Nucleus accumbens (tissue), 56 donors: ENCODE results near the gene HAUS8.

Experiments used
- DNase-seq, 56 donors: peaks; one replicate each; lab custom pipeline; 2025; lab: John Stamatoyannopoulos, UW

The HAUS8 gene

DNA sequence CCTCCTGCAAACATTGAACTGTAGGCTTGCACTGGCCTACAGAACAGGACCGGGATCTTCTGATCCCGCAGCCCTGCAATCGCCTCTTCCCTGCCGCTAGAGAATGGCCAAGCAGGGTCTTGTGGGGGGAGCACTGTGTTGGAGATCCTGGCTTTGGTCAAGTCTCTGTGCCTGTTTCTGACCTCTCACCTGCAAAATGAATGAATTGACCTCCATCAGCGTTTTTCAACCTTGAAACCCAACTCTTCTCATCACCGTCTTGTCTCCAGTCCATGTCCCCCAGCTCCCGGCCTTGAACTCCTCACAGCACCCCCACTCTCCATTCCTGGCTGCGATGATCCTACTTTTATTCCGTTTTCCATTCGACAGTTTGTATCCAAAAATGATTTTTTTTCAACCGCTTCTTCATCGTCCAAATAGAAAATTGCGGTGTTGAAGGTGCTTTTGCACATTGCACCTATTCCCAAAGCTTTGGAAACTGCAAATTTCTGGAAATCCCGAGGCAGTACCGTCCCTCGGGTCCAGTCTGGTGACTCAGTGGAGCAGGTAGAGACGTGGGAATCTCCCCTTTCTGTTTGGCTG lies 2.3 kb upstream of the HAUS8 start:
- peak in 1 of 56 donors; percentile 10 for DNase-seq

DNA sequence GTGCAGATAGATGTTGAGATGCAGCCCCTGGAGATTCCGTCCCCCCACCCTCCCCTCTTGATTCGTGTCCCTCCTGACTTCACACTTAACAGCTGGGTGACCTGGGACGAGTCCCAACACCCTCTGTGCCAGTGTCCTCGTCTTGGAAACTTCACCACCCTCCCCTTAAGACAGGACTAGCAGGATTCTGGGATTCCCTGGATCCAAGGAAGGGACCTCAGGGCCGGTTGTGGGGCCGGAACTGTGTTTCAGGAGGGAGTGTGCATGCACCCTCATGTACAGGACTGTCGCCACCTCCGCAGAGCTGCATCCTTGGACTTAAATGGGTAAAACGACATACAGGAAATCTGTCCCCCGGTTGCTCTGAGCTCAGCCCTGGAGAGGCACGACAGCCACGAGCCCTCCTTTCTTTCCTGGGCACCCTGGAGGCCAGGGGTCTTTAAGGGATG lies 1.3 kb upstream of the HAUS8 start:
- peak in 6 of 56 donors; percentile 15 to 45 (median 33) for DNase-seq

DNA sequence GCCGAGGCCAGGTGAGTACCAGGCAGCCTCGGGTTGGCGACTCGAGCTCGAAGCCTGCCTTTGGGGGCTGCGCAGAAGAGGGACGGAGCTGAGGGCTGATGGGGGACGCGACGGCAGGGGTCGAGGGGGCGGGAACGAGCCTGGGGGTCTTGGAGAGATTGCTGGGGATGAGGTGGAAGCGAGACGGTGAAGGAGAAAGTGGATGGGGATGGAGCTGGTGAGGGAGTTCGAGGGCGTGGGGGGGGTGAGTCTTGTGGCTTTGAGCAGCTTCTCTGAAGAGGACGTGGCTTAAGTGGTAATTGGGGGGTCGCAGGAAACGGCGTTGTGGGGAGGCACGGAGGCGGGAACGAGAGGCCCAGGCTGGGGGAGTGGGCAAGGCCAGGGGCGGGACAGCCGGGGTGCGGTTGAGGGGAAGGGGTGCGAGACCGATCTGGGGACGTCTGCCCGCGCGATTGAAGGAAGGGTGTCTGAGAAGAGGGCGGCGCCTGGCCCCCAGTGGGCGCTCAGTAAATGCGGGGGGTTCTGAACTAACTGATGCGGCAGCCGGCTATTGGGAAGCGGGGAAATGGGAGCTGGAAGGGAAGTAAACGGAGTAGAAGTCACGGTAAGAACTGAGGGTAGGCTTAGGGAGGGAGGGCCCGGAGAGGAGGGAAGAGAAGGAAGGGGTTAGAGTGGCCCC lies 751 bp upstream of the HAUS8 start:
- DNase-seq = peak in 19 of 56 donors; percentile 18 to 54 (median 40)

DNA sequence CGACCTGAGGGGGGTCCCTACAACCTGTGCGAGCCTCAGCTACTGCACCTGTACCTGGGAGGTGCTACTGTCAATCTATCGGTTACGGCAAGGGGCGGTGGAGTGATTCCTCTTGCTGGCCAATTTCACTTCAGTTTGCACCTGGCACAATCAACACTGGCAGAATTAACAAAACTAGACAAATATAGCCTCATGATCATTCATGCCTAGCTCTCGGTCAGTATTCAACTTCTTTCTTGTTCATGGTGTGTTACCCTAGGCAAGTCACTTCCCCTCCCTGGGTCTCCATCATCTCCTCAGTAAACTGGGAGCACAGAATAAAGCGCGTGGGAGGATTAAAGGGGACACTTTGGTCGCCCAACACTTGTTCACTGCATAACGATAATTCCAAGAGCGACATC lies 618 bp downstream of the HAUS8 start:
- DNase-seq = no peak

DNA sequence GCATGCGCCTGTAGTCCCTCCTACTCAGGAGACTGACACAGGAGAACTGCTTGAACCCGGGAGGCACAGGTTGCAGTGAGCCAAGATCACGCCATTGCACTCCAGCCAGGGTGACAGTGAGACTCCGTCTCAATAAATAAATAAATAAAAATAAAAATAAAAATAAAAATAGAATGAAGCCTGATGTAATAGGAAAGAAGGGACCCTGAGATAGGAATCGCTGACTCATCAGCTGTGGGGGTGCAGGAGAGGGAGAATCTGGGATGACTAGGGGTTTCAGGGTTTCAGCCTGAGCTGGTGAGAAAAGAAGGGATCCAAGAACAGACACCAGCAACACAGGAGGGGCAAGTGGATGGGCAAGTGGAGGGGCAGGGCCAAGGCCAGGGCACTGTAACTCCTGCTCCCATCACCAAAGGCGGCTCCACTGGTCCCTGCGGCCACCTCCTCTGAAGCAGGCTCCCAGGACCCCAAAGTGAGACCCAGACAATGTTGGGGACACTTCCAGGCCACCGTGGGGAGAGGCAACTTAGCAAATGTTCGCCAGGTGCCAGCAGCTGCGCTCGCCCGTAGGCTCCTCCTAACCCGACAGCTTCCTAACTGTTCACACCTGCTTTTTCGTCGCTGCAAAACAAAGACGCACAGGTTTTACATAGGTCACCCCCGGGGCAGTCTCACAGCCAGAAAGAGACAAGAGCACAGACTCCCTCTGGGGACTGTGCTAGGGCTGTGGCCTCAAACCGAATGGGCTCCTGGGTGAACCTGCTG lies 1.2 kb downstream of the HAUS8 start:
- no peak for DNase-seq

DNA sequence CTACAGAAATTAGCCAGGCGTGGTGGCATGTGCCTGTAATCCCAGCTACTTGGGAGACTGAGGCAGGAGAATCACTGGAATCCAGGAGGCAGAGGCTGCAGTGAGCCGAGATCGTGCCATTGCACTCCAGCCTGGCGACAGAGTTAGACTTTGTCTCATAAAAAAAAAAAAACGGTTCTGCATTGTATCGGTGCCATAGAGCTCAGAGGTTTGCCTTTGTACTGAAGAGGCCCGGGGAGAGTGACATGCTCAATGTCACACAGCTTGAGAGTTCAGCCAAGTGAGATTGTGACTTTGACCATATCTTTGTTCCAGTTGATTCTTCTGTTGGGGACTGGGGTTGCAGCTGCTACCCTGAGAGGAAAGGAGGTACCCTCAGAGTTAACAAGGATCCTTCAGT lies 4.3 kb downstream of the HAUS8 start:
- DNase-seq = no peak

DNA sequence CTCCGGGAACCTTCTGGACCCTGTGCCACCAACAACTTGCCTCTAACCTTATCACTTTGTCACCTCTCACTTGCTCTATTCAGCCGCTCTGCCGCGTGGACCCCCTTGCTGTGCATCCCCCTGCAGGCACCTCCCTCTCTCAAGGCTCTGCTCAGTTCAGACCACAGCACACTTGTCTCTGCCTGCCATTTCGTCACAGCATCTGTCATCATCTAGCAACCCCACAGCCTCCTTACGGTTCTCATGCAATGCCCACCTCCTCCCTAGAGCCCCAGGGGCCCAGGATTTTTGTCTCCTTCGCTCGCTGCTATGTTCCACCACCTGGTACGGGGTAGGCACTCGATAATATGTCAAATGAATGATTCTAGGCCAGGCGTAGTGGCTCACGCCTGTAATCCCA lies 4.8 kb downstream of the HAUS8 start:
- DNase-seq = no peak

DNA sequence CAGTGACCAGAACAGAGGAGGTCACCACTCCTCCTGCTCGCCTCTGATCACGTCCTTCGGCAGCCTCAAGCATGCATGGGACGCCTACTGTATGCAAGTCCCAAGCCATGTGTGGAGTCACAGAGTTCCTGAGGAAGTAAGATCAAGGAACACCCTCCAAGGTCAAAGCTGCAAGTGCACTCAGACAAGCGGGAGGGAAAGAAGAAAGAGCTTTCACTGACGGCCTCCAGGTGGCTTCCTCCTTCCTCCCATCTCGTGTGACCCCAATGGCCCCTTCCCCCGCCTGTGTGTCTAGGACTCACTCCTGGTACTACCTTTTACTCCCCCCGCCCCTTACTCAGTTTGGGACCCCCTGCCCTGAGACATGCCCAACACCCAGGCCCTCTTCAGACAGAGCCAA lies 6.1 kb downstream of the HAUS8 start:
- DNase-seq = no peak

DNA sequence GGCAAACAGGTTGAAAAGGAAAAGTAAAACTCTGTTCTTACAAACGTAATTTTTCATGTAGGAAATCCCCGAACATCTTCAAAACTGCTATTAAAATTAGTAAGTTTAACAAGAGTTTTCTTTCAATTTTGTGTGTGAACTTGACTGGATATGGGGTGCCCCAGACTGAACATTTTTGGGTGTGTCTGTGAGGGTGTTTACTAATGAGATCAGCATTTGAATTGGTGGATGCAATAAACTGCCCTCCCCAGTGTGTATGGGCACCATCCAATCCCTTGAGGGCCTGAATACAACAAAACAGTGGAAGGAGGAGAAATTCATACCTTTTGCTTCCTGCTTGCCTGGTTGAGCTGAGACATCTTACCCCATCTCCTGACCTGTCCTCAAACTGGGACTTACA lies 11.8 kb downstream of the HAUS8 start:
- DNase-seq = no peak

DNA sequence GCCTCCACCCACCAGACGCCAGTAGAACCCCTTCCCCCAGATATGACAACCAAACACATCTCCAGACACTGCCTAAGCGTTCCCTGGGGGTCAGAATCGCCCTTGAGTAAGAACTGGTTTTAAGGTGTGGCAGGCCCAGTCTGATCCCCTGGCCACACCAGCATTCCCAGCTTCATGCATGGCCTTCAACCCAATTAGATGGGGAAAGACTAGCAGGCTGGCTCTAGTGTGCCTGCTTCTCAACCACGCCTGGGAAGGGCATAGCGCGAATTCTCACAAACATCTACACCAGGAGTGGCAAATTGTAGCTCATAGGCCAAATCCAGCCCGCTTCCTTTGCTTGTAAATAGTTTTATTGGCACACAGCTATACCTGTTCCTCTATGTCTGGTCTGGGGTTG lies 13.6 kb downstream of the HAUS8 start:
- DNase-seq = no peak

DNA sequence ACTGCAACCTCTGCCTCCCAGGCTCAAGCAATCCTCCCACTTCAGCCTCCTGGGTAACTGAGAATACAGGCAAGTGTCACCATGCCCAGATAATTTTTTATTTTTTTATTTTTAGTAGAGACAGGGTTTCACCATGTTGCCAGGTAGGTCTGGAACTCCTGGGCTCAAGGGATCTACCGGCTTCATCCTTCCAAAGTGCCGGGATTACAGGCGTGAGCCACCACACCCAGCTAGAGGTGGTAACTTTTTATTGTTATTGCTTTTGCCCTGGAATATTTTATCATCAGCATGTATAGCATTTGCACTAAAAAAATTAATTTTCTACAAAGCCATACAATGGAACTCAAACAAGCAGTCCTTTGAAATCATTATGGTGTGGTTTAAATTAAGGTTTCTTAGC lies 14.0 kb downstream of the HAUS8 start:
- DNase-seq = no peak

DNA sequence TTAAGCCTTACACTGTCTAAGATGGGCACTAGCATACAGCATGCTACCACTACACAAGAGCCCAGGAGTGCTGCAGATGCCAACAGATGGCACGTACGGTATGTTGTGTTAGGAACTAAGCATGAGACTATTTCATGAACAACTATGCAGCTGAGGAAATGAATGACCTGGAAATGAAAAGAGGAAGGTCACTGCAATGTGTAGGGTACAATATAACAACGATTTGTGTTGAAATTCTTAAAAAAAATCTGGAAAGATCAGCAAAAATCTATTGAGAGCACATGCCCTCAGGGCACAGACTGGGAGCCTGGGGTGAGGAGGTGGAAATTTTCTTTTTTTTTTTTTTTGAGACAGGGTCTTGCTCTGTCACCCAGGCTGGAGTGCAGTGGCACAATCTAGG lies 14.4 kb downstream of the HAUS8 start:
- no peak for DNase-seq

DNA sequence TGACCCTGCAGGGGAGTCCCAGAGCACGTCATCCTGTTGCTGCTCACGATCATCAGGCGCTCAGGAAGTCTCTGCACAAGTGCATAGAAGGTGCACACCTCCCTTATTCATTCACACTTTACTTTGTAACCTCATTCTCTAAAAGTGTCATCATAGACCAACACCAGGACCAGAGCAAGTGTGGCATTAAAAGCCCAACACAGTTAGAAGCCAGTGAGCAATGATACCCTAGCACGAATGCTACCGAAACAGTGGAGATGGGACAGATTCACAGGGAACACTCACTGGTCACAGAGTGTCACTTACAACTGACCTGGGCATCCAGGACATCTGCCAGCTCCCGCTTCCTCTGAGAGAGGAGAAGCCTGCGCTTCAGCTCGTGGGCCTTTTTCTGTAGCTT lies 17.0 kb downstream of the HAUS8 start:
- DNase-seq = no peak

DNA sequence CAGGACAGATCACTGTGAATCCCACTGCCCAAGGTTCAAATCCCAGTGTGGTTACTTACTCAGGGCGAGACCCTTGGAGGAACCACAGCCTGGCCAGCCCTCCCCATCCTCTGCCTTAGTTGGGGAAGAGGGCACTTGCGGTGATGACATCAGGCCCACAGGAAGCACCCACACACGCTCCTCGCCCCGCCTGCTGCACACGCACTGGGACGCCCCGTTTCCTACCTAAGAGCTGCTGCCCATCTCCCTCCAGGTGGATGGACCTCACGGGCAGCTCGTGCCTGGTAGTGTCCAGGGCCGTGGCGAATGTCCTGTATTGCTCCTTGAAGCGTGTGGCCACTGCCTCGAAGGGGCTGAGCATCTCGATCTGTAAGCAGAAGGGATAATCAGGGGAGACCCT lies 19.6 kb downstream of the HAUS8 start:
- DNase-seq = no peak

DNA sequence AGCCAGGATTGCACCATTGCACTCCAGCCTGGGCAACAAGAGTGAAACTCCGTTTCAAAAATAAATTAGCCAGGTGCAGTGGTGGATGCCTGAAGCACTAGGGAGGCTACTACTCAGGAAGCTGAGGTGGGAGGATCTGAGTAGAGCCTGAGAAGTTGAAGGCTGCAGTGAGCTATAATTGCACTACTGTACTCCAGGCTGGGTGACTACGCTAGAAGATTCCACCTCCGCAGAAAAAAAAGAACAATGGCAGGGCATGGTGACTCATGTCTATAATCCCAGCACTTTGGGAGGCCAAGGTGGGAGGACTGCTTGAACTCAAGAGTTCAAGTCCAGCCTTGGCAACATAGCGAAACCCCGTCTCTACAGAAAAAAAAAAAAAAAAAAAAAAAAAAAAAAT lies 20.5 kb downstream of the HAUS8 start:
- DNase-seq = peak in 11 of 56 donors; percentile 7 to 39 (median 21)

DNA sequence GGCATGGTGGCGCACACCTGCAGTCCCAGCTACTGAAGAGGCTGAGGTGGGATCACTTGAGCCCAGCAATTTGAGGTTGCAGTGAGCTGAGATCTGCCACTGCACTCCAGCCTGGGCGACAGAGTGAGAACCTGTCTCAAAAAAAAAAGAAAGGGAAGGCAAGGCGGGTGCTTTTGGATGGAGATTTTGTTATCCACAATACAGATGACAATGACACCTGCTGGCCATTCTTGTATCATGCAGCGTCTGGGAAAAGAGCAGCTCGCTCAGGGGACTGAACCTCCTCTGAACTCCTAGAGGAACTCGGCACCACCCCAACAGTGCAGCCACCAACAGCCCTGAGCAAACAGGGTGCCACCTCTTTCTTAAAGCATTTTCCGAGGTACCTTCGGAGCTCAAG lies 22.8 kb downstream of the HAUS8 start:
- peak in 26 of 56 donors; percentile 1 to 63 (median 16) for DNase-seq

DNA sequence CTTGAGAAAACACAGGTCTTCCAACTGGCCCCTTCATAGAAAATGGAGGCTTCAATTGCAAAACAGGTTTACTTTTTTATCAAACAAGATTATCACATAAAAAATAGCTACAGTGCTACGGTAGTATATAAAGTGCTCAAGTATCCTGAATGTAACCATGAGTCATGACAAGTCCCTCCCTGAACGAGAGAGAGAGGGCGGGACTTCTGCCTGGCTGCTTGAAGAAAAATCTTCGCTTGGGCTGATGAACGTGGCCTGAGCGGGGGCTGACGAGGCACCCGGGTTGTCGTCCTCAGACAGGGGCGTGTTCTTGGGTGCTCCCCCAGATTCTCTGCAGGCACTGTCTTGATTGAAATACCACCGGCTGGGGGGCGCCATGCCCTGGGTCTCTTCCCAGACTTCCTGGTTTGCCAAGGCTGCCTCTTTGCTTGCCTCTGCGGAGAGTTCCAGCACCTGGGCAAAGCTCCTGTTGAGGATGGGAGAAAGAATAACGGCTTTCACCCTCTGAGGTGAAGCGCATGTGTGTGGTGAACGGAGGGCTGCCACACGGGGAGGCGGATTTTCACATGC lies 25.5 kb downstream of the HAUS8 start:
- DNase-seq = peak in 2 of 56 donors; percentile 24

DNA sequence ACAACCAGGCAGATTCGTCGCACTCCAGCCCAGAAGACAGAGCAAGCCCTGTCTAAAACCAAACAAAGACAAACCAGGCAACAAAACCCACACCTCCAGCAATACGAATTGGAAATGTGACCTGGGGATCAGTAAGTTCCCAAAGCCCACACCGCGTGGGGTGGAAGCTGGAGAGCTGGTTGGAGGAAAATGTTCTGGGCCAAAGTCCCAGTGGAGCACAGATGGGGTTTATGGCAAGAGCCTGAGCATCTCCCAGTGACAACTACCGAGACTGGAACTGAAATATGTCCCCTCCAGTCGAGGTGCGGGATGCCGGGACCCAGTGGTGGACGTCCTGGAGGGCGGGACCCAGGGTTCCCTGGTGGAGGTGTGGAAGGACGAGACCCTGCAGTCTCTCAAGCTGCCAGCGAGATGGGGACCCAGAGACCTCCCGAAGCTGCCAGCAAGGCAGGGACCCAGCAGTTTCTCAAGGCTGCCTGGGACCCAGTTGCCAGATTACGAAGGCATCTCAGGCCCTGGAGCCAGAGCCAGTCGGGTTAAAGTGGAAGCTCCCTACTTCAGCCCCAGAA lies 26.3 kb downstream of the HAUS8 start:
- peak in 1 of 56 donors; percentile 24 for DNase-seq

DNA sequence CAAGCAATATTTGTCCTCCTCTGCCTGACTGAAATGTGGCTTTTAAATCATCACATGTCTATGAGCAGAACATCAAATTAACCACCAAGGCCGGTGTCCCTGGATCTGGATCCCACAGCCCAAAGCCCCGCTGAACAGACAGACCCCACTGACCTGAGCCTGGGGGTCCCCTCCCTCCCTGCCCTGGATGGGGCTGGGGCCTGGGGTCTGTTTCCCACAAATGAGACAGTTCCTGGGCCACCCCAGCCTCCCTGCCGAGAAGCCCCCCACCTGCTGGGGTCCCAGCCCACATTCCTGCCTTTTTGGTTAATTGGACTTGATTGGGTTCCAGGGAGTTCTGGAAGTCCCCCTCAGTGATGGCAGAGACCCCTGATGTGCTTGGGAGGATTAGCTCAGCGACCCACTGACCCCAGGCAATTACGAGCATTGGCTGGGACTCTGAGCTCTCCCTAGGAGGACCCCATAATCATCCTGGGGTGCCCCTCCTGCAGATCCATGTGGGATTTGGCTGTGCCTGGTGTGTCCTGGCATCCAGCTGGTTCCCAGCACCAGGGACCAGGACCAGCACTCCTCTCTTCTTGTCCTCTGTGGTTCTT lies 29.2 kb downstream of the HAUS8 start:
- DNase-seq = no peak

DNA sequence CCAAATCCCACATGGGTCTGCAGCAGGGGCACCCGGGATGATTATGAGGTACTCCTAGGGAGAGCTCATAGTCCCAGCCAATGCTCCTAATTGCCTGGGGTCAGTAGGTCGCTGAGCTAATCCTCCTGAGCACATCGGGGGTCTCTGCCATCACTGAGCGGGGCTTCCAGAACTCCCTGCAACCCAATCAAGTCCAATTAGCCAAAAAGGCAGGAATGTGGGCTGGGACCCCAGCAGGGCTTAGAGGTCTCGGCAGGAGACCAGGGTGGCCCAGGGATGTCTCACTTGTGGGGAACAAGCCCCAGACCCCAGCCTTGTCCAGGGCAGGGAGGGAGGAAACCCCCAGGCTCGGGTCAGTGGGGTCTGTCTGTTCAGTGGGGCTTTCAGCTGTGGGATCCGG lies 31.5 kb downstream of the HAUS8 start:
- no peak for DNase-seq

DNA sequence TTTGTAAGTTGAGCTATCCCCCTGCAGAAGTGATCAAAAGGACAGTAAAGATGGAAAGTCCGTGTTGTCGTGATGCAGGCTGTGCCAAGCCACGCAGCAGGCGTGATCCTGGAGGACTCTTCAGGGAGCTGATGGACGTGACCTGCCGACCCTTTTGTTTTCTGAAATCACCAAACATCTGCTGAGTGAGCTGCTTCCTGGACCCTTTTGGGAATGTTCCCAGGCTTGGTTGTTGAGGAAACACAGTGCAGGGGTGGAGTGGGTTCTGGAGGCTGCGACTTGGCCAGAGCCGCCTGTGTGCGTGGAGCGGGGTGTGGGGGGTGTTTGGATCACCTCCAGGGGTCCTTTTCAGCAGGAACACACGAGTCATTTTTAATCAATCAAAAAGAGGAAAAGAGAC lies 33.3 kb downstream of the HAUS8 start:
- no peak for DNase-seq
